Activated B cell treated with CpG ODN at 0.5 μM for 24 hours (primary cell): Measurements from ENCODE around the gene ZBTB5. TPM values are rescaled to one million over a fixed set of nuclear protein-coding genes. Genes with fewer than 3 reads are reported as not detected.

ENCODE experiments used
- ATAC-seq: fragments of 200-7000 bp; cut with Tn5 transposase; one replicate; pipeline ENCODE4 v1.10.0; 2021; ENCODE audit warnings: low read depth, mild to moderate bottlenecking, moderate library complexity
- CTCF ChIA-PET: fragments of 350-600 bp; sonication (Branson Sonifier 250); formaldehyde crosslinking; loops from one replicate; lab custom pipeline; 2021; ENCODE audit warnings: antibody characterized with exemption; lab: Charles Lee
- POLR2A ChIA-PET: fragments of 350-600 bp; sonication (Branson Sonifier 250); formaldehyde crosslinking; loops from one replicate; lab custom pipeline; 2021; ENCODE audit warnings: antibody characterized with exemption; lab: Charles Lee
- DNase-seq: peaks from one replicate; pipeline ENCODE4 v3.0.0; 2022
- H3K27ac Mint-ChIP-seq: one replicate; pipeline ENCODE4 v1.8.0; 2020; ENCODE audit warnings: mixed read lengths
- H3K27me3 Mint-ChIP-seq: one replicate; pipeline ENCODE4 v1.8.0; 2021; ENCODE audit warnings: mixed read lengths
- H3K36me3 Mint-ChIP-seq: one replicate; pipeline ENCODE4 v1.8.0; 2021; ENCODE audit warnings: low read depth, mixed read lengths
- H3K4me1 Mint-ChIP-seq: one replicate; pipeline ENCODE4 v1.8.0; 2021; ENCODE audit warnings: mixed read lengths
- H3K4me3 Mint-ChIP-seq: one replicate; pipeline ENCODE4 v1.8.0; 2020; ENCODE audit warnings: mild to moderate bottlenecking, mixed read lengths
- H3K9me3 Mint-ChIP-seq: one replicate; pipeline ENCODE4 v1.8.0; 2020; ENCODE audit warnings: mixed read lengths
- intact Hi-C: fragments of 100-400 bp; cut with micrococcal nuclease; formaldehyde crosslinking; loops from one replicate; pipeline ENCODE4 v1.15.1; 2024
- total RNA-seq: library from RNA; stranded (reverse); gene quantifications from 2 replicates; pipeline ENCODE4 v1.2.3, GENCODE V29; 2022
- TF ChIP-seq, protein P1 (sequence below): fragments of 200-600 bp; IDR thresholded peaks from one replicate; pipeline ENCODE4 v1.8.0; 2022; ENCODE audit warnings: antibody characterized with exemption, mild to moderate bottlenecking

ZBTB5 gene
- total RNA-seq, 1 donor from 2014 or later = 28.1 TPM

DNA sequence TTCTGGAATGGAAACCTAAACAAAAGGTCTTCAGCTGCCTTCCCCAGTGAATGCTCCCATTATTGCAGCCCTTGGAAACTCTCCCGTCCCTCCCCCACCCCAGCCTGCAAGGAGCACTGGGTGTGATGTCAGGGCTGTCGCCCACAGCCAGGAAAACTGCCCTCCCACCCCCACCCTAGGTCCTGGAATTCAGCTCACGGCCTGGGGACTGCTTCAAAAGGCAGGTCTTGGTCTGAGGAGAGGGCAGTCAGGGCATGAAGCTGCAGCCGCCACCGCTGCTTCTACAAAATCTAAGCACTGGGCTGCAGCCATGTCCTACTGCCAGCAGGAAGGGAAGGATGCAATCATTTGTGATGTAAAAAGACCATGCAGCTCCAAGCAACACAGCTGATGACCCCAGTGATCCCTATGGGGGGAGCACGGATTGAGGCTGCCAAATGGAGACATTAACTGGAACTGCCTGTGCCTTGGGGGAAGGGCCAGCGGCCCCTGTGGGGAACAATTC, 31.3 kb downstream of the ZBTB5 start:
- CTCF ChIA-PET = no interaction called here

DNA sequence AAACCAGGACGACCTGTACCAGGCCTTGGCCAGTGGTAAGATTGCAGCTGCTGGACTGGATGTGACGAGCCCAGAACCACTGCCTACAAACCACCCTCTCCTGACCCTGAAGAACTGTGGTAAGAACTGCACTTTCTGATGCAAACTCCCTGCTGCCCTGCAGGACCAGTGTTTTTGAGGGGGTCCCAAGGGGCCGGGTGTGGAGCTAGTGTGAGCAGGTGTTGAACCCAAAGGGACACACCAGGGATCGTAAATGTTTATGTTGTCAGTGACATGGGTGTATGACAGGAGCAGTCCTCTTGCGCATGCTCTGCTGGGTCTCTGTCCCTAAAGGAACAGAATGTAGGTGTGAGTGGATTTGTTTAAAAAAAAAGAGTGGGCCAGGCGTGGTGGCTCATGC, 33.2 kb downstream of the ZBTB5 start:
- POLR2A ChIA-PET = interaction anchor here (0.6 to 2.7 kb wide), 3 partner anchors 9 to 448 kb away, joined by 6 to 14 read pairs (median 8); partner anchors contain the start of gene GRHPR
- H3K9me3 Mint-ChIP-seq = no peaks in the 10 kb centered on the region
- H3K4me1 Mint-ChIP-seq = peaks cover 27% of the 10 kb centered on the region
- ATAC-seq (peak; percentile 49), DNase-seq (no peak)
- TF ChIP-seq, protein P1, sequence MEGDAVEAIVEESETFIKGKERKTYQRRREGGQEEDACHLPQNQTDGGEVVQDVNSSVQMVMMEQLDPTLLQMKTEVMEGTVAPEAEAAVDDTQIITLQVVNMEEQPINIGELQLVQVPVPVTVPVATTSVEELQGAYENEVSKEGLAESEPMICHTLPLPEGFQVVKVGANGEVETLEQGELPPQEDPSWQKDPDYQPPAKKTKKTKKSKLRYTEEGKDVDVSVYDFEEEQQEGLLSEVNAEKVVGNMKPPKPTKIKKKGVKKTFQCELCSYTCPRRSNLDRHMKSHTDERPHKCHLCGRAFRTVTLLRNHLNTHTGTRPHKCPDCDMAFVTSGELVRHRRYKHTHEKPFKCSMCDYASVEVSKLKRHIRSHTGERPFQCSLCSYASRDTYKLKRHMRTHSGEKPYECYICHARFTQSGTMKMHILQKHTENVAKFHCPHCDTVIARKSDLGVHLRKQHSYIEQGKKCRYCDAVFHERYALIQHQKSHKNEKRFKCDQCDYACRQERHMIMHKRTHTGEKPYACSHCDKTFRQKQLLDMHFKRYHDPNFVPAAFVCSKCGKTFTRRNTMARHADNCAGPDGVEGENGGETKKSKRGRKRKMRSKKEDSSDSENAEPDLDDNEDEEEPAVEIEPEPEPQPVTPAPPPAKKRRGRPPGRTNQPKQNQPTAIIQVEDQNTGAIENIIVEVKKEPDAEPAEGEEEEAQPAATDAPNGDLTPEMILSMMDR = no peak
- CTCF ChIA-PET = no interaction called here
- H3K36me3 Mint-ChIP-seq = peaks cover 94% of the 10 kb centered on the region
- peak overlapping the region; percentile 69 for H3K27ac Mint-ChIP-seq
- intact Hi-C loops = no loop called here
- peak overlapping the region; percentile 12 for H3K4me3 Mint-ChIP-seq
- no peaks in the 10 kb centered on the region for H3K27me3 Mint-ChIP-seq

More for the DNA sequence above, 31.3 kb downstream of the ZBTB5 start:
- no peak overlapping the region for H3K4me3 Mint-ChIP-seq
- intact Hi-C loops = loop anchor here (1.0 kb wide), 1 partner anchor 11 kb away; no protein-coding TSS in a partner anchor
- H3K9me3 Mint-ChIP-seq = no peaks in the 10 kb centered on the region
- no peak for DNase-seq
- ATAC-seq = no peak
- POLR2A ChIA-PET = interaction anchor here (0.6 kb wide), 2 partner anchors 11 to 30 kb away, joined by 4 to 5 read pairs; no protein-coding TSS in a partner anchor
- H3K27ac Mint-ChIP-seq = no peak overlapping the region
- H3K36me3 Mint-ChIP-seq = peaks cover 94% of the 10 kb centered on the region
- TF ChIP-seq, protein P1 = no peak
- H3K4me1 Mint-ChIP-seq = peaks cover 27% of the 10 kb centered on the region
- no peaks in the 10 kb centered on the region for H3K27me3 Mint-ChIP-seq

DNA sequence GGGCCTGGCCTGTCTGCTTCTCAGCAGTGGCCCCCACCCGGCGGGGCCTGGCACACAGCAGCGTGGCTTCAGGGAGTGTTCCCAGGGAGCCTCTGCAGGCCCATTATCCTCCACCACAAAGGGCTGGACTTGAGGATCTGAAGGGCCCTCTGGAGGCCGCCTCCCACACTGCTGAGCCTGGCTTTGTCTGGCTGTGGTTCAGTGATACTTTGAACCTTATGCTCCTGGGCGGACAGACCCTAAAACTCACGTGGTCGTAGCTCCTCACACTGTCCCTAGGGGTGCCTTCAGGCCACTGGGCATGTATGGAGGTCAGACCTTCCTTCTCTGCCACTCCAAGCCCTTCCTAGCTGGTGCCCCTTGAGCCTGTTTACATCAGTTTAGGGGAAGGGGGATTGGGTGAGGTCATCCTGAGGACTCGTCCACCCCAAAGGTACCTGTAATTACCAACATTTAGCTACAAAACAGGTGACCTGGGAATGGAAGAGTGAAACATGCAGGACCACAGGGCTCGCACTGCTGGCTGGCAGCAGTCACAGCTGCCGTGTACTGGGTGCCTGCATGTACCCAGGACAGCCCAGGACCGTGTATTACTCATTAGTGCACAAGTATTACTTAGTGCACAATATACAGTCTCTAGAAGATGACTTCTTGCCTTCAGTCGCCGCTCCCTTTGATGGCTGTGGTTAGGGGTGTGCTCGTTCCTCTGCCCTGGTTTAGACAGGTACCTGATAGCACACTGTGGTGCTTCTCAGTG, 34.2 kb downstream of the ZBTB5 start:
- POLR2A ChIA-PET = interaction anchor here (1.0 to 2.7 kb wide), 5 partner anchors 8 to 28 kb away, joined by 3 to 14 read pairs (median 4); partner anchors contain the start of gene GRHPR
- peak overlapping the region; percentile 12 for H3K4me3 Mint-ChIP-seq

GRCh38 chr9:37429441-37430285, 35.6 kb downstream of the ZBTB5 start:
- POLR2A ChIA-PET = interaction anchor here (0.6 to 2.6 kb wide), 5 partner anchors 12 to 56 kb away, joined by 3 to 8 read pairs (median 3); no protein-coding TSS in a partner anchor
- Mint-ChIP-seq H3K27me3 (no peaks in the 10 kb centered on the region), H3K4me3 (no peak overlapping the region)

More for the DNA sequence above, 34.2 kb downstream of the ZBTB5 start:
- ATAC-seq = no peak
- peaks cover 94% of the 10 kb centered on the region for H3K36me3 Mint-ChIP-seq
- intact Hi-C loops = no loop called here
- TF ChIP-seq, protein P1 = no peak
- CTCF ChIA-PET = no interaction called here
- H3K27ac Mint-ChIP-seq = peak overlapping the region; percentile 69
- no peak for DNase-seq
- H3K4me1 Mint-ChIP-seq = peaks cover 29% of the 10 kb centered on the region
- H3K27me3 Mint-ChIP-seq = no peaks in the 10 kb centered on the region
- H3K9me3 Mint-ChIP-seq = no peaks in the 10 kb centered on the region

More at GRCh38 chr9:37429441-37430285, 35.6 kb downstream of the ZBTB5 start:
- peaks cover 34% of the 10 kb centered on the region for H3K4me1 Mint-ChIP-seq
- no peak overlapping the region for H3K27ac Mint-ChIP-seq
- CTCF ChIA-PET = no interaction called here
- H3K9me3 Mint-ChIP-seq = no peaks in the 10 kb centered on the region
- ATAC-seq (no peak), DNase-seq (no peak)
- intact Hi-C loops = no loop called here
- TF ChIP-seq, protein P1 = no peak
- H3K36me3 Mint-ChIP-seq = peaks cover 89% of the 10 kb centered on the region
